Measurements from ENCODE around the gene TIMM23.

GRCh38 chr10:46042527-46042926, 70.2 kb downstream of the TIMM23 start:
- no peak for TF ChIP-seq CTCF (IDR thresholded peaks at IDR 0.05)
- TF ChIP-seq POLR2A (IDR thresholded peaks at IDR 0.05): no peak

Measured in Peyer's patch (tissue), 4 donors.